A549 (cell line): Measurements from ENCODE around the gene NMUR2.

ENCODE experiments used
- CTCF ChIP-seq: fragments of >200 bp; sonication (Bioruptor Twin); formaldehyde crosslinking; IDR thresholded peaks from 3 replicates; pipeline ENCODE4 v1.5.1; 2016
- MAFK ChIP-seq: fragments of 450-650 bp; IDR thresholded peaks from 2 replicates; pipeline ENCODE4 v1.6.1; 2014; ENCODE audit not compliant: partially characterized antibody
- MAX ChIP-seq: IDR thresholded peaks from 2 replicates; pipeline ENCODE4 v1.6.1; 2012
- MYC ChIP-seq: IDR thresholded peaks from 2 replicates; pipeline ENCODE4 v1.6.1; 2012; ENCODE audit warnings: mild to moderate bottlenecking, inconsistent platforms, low read length, improper control_type of control experiment, borderline replicate concordance
- POLR2A ChIP-seq: IDR thresholded peaks from 2 replicates; pipeline ENCODE4 v1.6.1; 2012; ENCODE audit warnings: mild to moderate bottlenecking, low read length
- SMC3 ChIP-seq: fragments of >200 bp; sonication (Bioruptor Twin); formaldehyde crosslinking; IDR thresholded peaks from 3 replicates; pipeline ENCODE4 v1.6.1; 2018; ENCODE audit warnings: inconsistent platforms
- SREBF2 ChIP-seq: fragments of 450-650 bp; IDR thresholded peaks from 2 replicates; pipeline ENCODE4 v1.6.1; 2014; ENCODE audit warnings: mild to moderate bottlenecking, moderate library complexity

- TF ChIP-seq CTCF: no peak
- no peak for TF ChIP-seq MAX
- no peak for TF ChIP-seq MAFK
- no peak for TF ChIP-seq MYC
- TF ChIP-seq SREBF2: no peak
- no peak for TF ChIP-seq SMC3
- TF ChIP-seq POLR2A: no peak
Observed at GRCh38 chr5:152406082-152406481, 1.0 kb upstream of the NMUR2 start.
